Ovary (tissue), 9 donors: ENCODE data around the gene TSN. TPM values are rescaled to one million over a fixed set of nuclear protein-coding genes. Genes with fewer than 3 reads are reported as not detected.

Experiments
- DNase-seq, 5 donors: peaks; one replicate each; pipeline ENCODE4 v3.0.0-alpha.2; 2019 to 2020
- H3K27ac ChIP-seq, 2 donors: fragments of 200-600 bp; one replicate each; pipeline versions ENCODE4 v1.5.1 to v1.8.0; 2019 to 2022
- H3K27me3 ChIP-seq: fragments of 200-600 bp; one replicate; pipeline ENCODE4 v1.8.0; 2022
- H3K36me3 ChIP-seq: fragments of 200-600 bp; sonication (generic); one replicate; pipeline ENCODE4 v1.5.1; 2019
- H3K4me1 ChIP-seq: one replicate; pipeline ENCODE4 v1.8.1; 2013; ENCODE audit warnings: mild to moderate bottlenecking, moderate library complexity; ENCODE audit not compliant: insufficient read depth
- H3K4me3 ChIP-seq: fragments of 200-600 bp; sonication (generic); one replicate; pipeline ENCODE4 v1.5.1; 2017
- H3K9me3 ChIP-seq, 2 donors: fragments of 200-600 bp in 1 of 2; sonication (generic) in 1 of 2; one replicate each; pipeline versions ENCODE4 v1.5.1 to v1.8.1; 2013 to 2019; ENCODE audit warnings: mild to moderate bottlenecking in 1 of 2, moderate library complexity in 1 of 2
- CTCF ChIP-seq, 3 donors: fragments of 450-650 bp in 2 of 3; fragments of 200-600 bp in 1 of 3; IDR thresholded peaks; one replicate each; pipeline versions ENCODE4 v1.5.1 to v1.8.0; 2016 to 2022; ENCODE audit warnings: antibody characterized with exemption in 3 of 3, mild to moderate bottlenecking in 1 of 3
- EP300 ChIP-seq: sonication (generic); formaldehyde crosslinking; IDR thresholded peaks from one replicate; pipeline ENCODE4 v1.6.1; 2017; ENCODE audit warnings: antibody characterized with exemption
- POLR2A ChIP-seq: fragments of 450-650 bp; IDR thresholded peaks from one replicate; pipeline ENCODE4 v1.6.1; 2017; ENCODE audit warnings: antibody characterized with exemption, mild to moderate bottlenecking, moderate library complexity
- WGBS, 3 donors: extraction: QIAGEN DNeasy Blood & Tissue Kit in 1 of 3; methylation state at CpG; one replicate each; pipeline versions ENCODE4 v1.1.5 to v1.1.7; 2013 to 2017; 5-methylcytosine and 5-hydroxymethylcytosine counted together
- intact Hi-C, 4 donors: fragments of 100-400 bp; cut with DNase I; formaldehyde crosslinking; loops; one replicate each; pipeline versions ENCODE4 v1.11.0 to v1.15.1; 2022 to 2023
- polyA plus RNA-seq, 2 donors: library from polyadenylated mRNA; stranded (reverse); fragments of 200-250 nt in 1 of 2; fragments of 350-450 nt in 1 of 2; fragmentation: Illumina TruSeq in 1 of 2; extraction: RNeasy Lipid Tissue Mini Kit (QIAGEN cat#74804) in 1 of 2; gene quantifications; one replicate each; pipeline ENCODE4 v1.2.3, GENCODE V29; 2013 to 2014
- total RNA-seq, 7 donors: library from RNA; depleted of rRNA in 2 of 7; stranded (reverse); fragments of >200 nt in 2 of 7; fragmentation: NEBNext Ultra II Directional in 3 of 7; extraction: Animal tissue kit (Norgen Biotek cat#: 25700) in 3 of 7; gene quantifications; one replicate each; pipeline versions ENCODE4 v1.1.0 to v1.2.4, GENCODE V29; 2016 to 2023
- donor health status: DM: no; HTN: no; CAD: no; lungs with moderate emphysema.
- donor health status: DM: no; HTN: no; CAD: no.
- donor health status: Bipolar disorder and iron deficiency.
- donor health status: DM: yes; HTN: yes; CAD: no.
- donor health status: DM: no; HTN: no; CAD: no.
- donor health status: DM: yes; HTN: yes; CAD: no.

Gene TSN
- total and polyA plus RNA-seq, 9 donors: 28.5 to 64.1 (median 51.8) TPM

DNA sequence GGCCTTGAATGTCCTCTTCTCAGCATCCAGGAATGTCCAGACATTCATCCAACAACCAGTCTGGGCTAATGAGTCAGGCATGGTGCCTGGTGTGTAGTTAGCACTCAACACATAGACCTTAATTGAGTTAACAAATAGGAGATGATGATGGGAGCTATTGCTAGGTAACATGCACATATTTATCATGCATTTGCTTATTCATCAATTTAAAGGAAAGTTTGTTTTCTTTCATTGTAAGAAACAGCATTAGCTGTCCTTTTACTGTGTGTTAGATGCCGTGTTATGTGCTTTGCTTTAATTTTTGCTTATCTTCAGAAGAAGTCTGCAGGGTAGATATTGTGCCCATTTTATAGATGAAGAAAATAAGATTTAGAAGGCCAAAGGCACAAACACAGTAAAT, 43.2 kb downstream of the TSN start:
- H3K36me3 ChIP-seq: no peaks in the 10 kb centered on the region
- no peak overlapping the region for H3K27ac ChIP-seq
- H3K27me3 ChIP-seq: no peaks in the 10 kb centered on the region
- WGBS, 3 donors: 72 to 83% (median 74%) methylated on average over 1 of the region's 1 CpG
- no peaks in the 10 kb centered on the region for H3K9me3 ChIP-seq
- no peak for DNase-seq
- H3K4me3 ChIP-seq: no peak overlapping the region
- no peaks in the 10 kb centered on the region for H3K4me1 ChIP-seq
- TF ChIP-seq POLR2A (no peak), CTCF (IDR thresholded peaks at IDR 0.05) (no peak), EP300 (no peak)
- intact Hi-C loops: no loop called here

DNA sequence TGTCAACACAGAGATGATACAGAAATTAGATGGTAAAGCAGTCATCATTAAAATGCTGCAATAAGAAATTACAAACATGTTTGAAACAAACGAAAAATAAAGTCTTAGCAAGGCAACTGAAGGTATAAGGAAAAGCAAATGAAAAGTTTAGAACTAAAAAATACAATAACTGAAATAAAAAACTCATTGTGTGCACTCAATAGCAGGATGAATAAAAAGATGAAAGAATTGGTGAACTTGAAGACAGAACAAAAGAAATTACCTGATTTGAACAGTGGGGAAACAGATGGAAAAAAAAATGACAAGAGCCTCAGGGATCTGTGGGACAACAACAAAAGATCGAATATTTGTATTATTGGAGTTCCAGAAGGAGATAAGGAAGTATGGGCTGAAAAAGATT, 46.5 kb downstream of the TSN start:
- no peak overlapping the region for H3K4me3 ChIP-seq
- no peaks in the 10 kb centered on the region for H3K4me1 ChIP-seq
- DNase-seq: no peak
- H3K27ac ChIP-seq: no peak overlapping the region
- H3K36me3 ChIP-seq: no peaks in the 10 kb centered on the region
- intact Hi-C loops: no loop called here
- H3K27me3 ChIP-seq: no peaks in the 10 kb centered on the region
- 70 to 85% (median 83%) methylated on average over 2 of the region's 2 CpGs for WGBS, 3 donors
- no peaks in the 10 kb centered on the region for H3K9me3 ChIP-seq
- TF ChIP-seq POLR2A: no peak
- TF ChIP-seq EP300: no peak
- no peak for TF ChIP-seq CTCF (IDR thresholded peaks at IDR 0.05)

GRCh38 chr2:121803503-121803902, 48.1 kb downstream of the TSN start:
- 72 to 86% (median 78%) methylated on average over 2 of the region's 2 CpGs for WGBS, 3 donors
- no peak for DNase-seq
- TF ChIP-seq POLR2A (no peak), EP300 (no peak), CTCF (IDR thresholded peaks at IDR 0.05) (no peak)
- no peaks in the 10 kb centered on the region for H3K27me3 ChIP-seq
- H3K9me3 ChIP-seq: no peaks in the 10 kb centered on the region
- H3K4me3 ChIP-seq: no peak overlapping the region
- H3K36me3 ChIP-seq: no peaks in the 10 kb centered on the region
- intact Hi-C loops: no loop called here
- no peak overlapping the region for H3K27ac ChIP-seq
- H3K4me1 ChIP-seq: no peaks in the 10 kb centered on the region

DNA sequence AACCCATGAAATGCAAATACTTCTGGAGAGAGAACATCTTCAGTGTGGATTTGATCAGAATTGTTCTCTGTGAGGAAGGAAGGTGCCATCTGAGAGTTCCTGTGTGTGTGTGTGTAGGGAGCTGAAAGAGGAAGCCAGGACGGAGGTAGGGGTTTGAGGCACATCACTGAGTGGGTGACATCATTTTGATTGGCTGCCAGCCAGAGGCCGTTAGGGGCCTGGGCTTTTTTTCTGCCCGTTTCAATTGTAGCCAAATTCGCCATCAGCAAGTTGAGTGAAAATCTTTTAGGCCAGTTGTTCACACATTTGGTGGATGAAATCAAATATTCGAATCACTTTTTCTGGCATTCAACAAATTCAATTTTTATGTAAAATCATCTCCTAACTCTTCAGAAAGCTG, 48.9 kb downstream of the TSN start:
- Histone ChIP-seq H3K36me3 (no peaks in the 10 kb centered on the region), H3K27me3 (no peaks in the 10 kb centered on the region), H3K9me3 (no peaks in the 10 kb centered on the region), H3K4me1 (no peaks in the 10 kb centered on the region), H3K4me3 (no peak overlapping the region), H3K27ac (no peak overlapping the region)
- DNase-seq: no peak
- no peak for TF ChIP-seq CTCF (IDR thresholded peaks at IDR 0.05)
- 29 to 36% (median 32%) methylated on average over 5 of the region's 5 CpGs for WGBS, 3 donors
- intact Hi-C loops: no loop called here
